ENCODE data around the gene KLRK1.

DNA sequence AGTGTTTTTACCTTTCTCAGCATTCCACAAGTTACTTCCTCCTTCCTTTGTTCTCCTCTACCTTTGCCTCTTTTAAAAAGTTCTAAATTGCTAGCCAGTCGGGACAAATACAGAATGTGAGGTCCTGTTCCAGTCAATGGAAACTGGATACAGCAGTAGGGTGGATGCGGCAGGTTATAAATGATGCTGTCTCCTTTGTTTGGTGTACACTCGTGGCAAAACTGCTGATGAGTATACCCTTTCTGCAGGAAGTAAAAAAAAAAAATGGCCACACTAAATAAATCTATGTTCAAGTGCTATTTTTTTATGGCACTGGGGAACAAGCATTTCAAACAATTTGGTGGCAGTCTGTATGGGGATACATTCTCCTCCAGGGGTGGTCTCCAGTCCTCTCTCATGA is 27.5 kb downstream of the KLRK1 start:
- TF ChIP-seq, protein P1, sequence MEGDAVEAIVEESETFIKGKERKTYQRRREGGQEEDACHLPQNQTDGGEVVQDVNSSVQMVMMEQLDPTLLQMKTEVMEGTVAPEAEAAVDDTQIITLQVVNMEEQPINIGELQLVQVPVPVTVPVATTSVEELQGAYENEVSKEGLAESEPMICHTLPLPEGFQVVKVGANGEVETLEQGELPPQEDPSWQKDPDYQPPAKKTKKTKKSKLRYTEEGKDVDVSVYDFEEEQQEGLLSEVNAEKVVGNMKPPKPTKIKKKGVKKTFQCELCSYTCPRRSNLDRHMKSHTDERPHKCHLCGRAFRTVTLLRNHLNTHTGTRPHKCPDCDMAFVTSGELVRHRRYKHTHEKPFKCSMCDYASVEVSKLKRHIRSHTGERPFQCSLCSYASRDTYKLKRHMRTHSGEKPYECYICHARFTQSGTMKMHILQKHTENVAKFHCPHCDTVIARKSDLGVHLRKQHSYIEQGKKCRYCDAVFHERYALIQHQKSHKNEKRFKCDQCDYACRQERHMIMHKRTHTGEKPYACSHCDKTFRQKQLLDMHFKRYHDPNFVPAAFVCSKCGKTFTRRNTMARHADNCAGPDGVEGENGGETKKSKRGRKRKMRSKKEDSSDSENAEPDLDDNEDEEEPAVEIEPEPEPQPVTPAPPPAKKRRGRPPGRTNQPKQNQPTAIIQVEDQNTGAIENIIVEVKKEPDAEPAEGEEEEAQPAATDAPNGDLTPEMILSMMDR (IDR thresholded peaks at IDR 0.05): no peak
- no peak for TF ChIP-seq RXRA (IDR thresholded peaks at IDR 0.05; ENCODE audit: borderline replicate concordance, low read depth)
- no peak for TF ChIP-seq POLR2AphosphoS5 (IDR thresholded peaks at IDR 0.05; ENCODE audit: low read depth, low read length)
- TF ChIP-seq GATA2 (CRISPR knock-in tag; IDR thresholded peaks at IDR 0.05): no peak
- TF ChIP-seq EP300 (IDR thresholded peaks at IDR 0.05; ENCODE audit: borderline replicate concordance in 1 of 2, low read depth in 1 of 2, low read length in 1 of 2): no peak
- TF ChIP-seq, protein P2, sequence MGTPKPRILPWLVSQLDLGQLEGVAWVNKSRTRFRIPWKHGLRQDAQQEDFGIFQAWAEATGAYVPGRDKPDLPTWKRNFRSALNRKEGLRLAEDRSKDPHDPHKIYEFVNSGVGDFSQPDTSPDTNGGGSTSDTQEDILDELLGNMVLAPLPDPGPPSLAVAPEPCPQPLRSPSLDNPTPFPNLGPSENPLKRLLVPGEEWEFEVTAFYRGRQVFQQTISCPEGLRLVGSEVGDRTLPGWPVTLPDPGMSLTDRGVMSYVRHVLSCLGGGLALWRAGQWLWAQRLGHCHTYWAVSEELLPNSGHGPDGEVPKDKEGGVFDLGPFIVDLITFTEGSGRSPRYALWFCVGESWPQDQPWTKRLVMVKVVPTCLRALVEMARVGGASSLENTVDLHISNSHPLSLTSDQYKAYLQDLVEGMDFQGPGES (IDR thresholded peaks at IDR 0.05; ENCODE audit: low read depth, low read length): no peak
- TF ChIP-seq JUND (IDR thresholded peaks at IDR 0.05): no peak
- TF ChIP-seq FOXM1 (IDR thresholded peaks at IDR 0.05; ENCODE audit: low read depth): no peak
- TF ChIP-seq YY1 (IDR thresholded peaks at IDR 0.05; ENCODE audit: low read depth): no peak
- TF ChIP-seq TAF1 (IDR thresholded peaks at IDR 0.05; ENCODE audit: borderline replicate concordance, low read depth, low read length): no peak
- TF ChIP-seq, protein P3, sequence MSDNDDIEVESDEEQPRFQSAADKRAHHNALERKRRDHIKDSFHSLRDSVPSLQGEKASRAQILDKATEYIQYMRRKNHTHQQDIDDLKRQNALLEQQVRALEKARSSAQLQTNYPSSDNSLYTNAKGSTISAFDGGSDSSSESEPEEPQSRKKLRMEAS (IDR thresholded peaks at IDR 0.05; ENCODE audit: low read depth): no peak

Data from SK-N-SH (cell line).